Astrocyte (in vitro differentiated cells and primary cell): ENCODE results near the gene CPNE1.

ENCODE experiments used
- EZH2 ChIP-seq: IDR thresholded peaks from 2 replicates; pipeline ENCODE4 v1.6.1; 2012; ENCODE audit warnings: mild to moderate bottlenecking, low read length, inconsistent platforms; ENCODE audit not compliant: insufficient read depth
- TF ChIP-seq, protein P1 (sequence below): IDR thresholded peaks from 2 replicates; pipeline ENCODE4 v1.5.1; 2011; ENCODE audit warnings: low read depth, mild to moderate bottlenecking, inconsistent platforms, low read length, moderate library complexity; ENCODE audit not compliant: insufficient read depth

GRCh38 chr20:35673884-35674283 is 9.2 kb upstream of the CPNE1 start:
- TF ChIP-seq, protein P1, sequence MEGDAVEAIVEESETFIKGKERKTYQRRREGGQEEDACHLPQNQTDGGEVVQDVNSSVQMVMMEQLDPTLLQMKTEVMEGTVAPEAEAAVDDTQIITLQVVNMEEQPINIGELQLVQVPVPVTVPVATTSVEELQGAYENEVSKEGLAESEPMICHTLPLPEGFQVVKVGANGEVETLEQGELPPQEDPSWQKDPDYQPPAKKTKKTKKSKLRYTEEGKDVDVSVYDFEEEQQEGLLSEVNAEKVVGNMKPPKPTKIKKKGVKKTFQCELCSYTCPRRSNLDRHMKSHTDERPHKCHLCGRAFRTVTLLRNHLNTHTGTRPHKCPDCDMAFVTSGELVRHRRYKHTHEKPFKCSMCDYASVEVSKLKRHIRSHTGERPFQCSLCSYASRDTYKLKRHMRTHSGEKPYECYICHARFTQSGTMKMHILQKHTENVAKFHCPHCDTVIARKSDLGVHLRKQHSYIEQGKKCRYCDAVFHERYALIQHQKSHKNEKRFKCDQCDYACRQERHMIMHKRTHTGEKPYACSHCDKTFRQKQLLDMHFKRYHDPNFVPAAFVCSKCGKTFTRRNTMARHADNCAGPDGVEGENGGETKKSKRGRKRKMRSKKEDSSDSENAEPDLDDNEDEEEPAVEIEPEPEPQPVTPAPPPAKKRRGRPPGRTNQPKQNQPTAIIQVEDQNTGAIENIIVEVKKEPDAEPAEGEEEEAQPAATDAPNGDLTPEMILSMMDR: no peak
- no peak for TF ChIP-seq EZH2
